MM.1S (cell line): ENCODE data around the gene CALML4.
"Not testable (repeated sequence)": the region's sequence is repeated elsewhere in the genome, so short reads cannot be mapped to it uniquely, and the experiment has no call there.

Experiments
- DNase-seq: peaks from one replicate; pipeline ENCODE4 v3.0.0-alpha.2; 2015
- H2AFZ ChIP-seq: fragments of 300-600 bp; sonication (generic); 2 replicates; pipeline ENCODE4 v1.6.0; 2016; ENCODE audit warnings: antibody characterized with exemption, low read length
- H3F3A ChIP-seq: fragments of 300-600 bp; sonication (generic); 2 replicates; pipeline ENCODE4 v1.6.1; 2016; ENCODE audit warnings: mild to moderate bottlenecking, antibody characterized with exemption, low read length, moderate library complexity, mixed read lengths; ENCODE audit not compliant: insufficient read depth
- H3K27ac ChIP-seq: fragments of 300-600 bp; sonication (generic); 2 replicates; pipeline ENCODE4 v1.5.1; 2016; ENCODE audit warnings: mild to moderate bottlenecking, low read length
- H3K27me3 ChIP-seq: fragments of 300-600 bp; sonication (generic); replicated peaks from 2 replicates; pipeline ENCODE4 v1.6.0; 2016; ENCODE audit warnings: low read length; ENCODE audit not compliant: insufficient read depth
- H3K36me3 ChIP-seq: fragments of 300-600 bp; sonication (generic); replicated peaks from 2 replicates; pipeline ENCODE4 v1.6.1; 2016; ENCODE audit warnings: mild to moderate bottlenecking, low read length, mixed read lengths; ENCODE audit not compliant: insufficient read depth
- H3K4me1 ChIP-seq: fragments of 300-600 bp; sonication (generic); 2 replicates; pipeline ENCODE4 v1.6.1; 2016; ENCODE audit warnings: low read length, mixed read lengths
- H3K4me2 ChIP-seq: fragments of 300-600 bp; sonication (generic); 2 replicates; pipeline ENCODE4 v1.6.0; 2016; ENCODE audit warnings: low read depth, low read length
- H3K4me3 ChIP-seq: fragments of 300-600 bp; sonication (generic); 2 replicates; pipeline ENCODE4 v1.5.1; 2016; ENCODE audit warnings: low read length, mixed read lengths
- H3K79me2 ChIP-seq: fragments of 300-600 bp; sonication (generic); 2 replicates; pipeline ENCODE4 v1.6.1; 2016; ENCODE audit warnings: mixed run types, low read length, mixed read lengths
- H3K9ac ChIP-seq: fragments of 300-600 bp; sonication (generic); 2 replicates; pipeline ENCODE4 v1.6.1; 2016; ENCODE audit warnings: low read length, mixed read lengths
- H3K9me2 ChIP-seq: fragments of 300-600 bp; sonication (generic); replicated peaks from 2 replicates; pipeline ENCODE4 v1.6.1; 2016; ENCODE audit warnings: mild to moderate bottlenecking, low read length, mixed read lengths; ENCODE audit not compliant: insufficient read depth
- H3K9me3 ChIP-seq: fragments of 300-600 bp; sonication (generic); replicated peaks from 2 replicates; pipeline ENCODE4 v1.6.1; 2016; ENCODE audit warnings: mild to moderate bottlenecking, low read length, mixed read lengths; ENCODE audit not compliant: insufficient read depth
- H4K20me1 ChIP-seq: fragments of 300-600 bp; sonication (generic); 2 replicates; pipeline ENCODE4 v1.6.1; 2016; ENCODE audit warnings: mild to moderate bottlenecking, low read length, moderate library complexity, mixed read lengths; ENCODE audit not compliant: insufficient read depth
- EZH2 ChIP-seq: fragments of 300-600 bp; sonication (generic); optimal IDR thresholded peaks from 2 replicates; pipeline ENCODE3; 2017; ENCODE audit warnings: low read depth, mild to moderate bottlenecking, antibody characterized with exemption, low read length, mixed read lengths
- EZH2phosphoT487 ChIP-seq: fragments of 300-600 bp; sonication (generic); IDR thresholded peaks from 2 replicates; pipeline ENCODE4 v1.6.1; 2018; ENCODE audit warnings: antibody characterized with exemption, low read length
- TF ChIP-seq, protein P1 (sequence below): fragments of 300-600 bp; sonication (generic); IDR thresholded peaks from 2 replicates; pipeline ENCODE4 v1.5.1; 2016; ENCODE audit warnings: antibody characterized with exemption, low read length, mixed read lengths

The CALML4 gene

DNA sequence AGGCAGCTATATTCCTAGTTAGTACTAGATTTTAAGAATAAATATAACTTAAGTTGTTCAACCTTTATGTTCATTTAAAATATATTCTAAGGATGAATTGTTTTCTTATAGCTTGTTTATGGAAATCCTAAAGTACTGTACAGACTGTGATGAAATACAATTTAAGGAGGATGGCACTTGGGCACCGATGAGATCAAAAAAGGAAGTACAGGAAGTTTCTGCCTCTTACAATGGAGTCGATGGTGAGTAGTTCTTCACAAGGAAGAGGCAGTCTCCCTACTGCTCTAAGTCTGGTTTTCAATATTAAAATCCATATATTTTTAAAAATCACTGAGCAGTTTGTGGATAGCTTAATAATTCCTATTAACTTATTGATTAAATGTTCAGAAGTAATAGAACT lies 29.6 kb downstream of the CALML4 start:
- TF ChIP-seq, protein P1, sequence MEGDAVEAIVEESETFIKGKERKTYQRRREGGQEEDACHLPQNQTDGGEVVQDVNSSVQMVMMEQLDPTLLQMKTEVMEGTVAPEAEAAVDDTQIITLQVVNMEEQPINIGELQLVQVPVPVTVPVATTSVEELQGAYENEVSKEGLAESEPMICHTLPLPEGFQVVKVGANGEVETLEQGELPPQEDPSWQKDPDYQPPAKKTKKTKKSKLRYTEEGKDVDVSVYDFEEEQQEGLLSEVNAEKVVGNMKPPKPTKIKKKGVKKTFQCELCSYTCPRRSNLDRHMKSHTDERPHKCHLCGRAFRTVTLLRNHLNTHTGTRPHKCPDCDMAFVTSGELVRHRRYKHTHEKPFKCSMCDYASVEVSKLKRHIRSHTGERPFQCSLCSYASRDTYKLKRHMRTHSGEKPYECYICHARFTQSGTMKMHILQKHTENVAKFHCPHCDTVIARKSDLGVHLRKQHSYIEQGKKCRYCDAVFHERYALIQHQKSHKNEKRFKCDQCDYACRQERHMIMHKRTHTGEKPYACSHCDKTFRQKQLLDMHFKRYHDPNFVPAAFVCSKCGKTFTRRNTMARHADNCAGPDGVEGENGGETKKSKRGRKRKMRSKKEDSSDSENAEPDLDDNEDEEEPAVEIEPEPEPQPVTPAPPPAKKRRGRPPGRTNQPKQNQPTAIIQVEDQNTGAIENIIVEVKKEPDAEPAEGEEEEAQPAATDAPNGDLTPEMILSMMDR = no peak
- TF ChIP-seq EZH2 (no peak), EZH2phosphoT487 (no peak)
- peaks cover 7% of the 10 kb centered on the region; the same call in 1 of the 2 replicates for H3K36me3 ChIP-seq
- H4K20me1 ChIP-seq = no peaks in the 10 kb centered on the region
- H2AFZ ChIP-seq = no peak overlapping the region
- no peak for DNase-seq
- H3K27ac ChIP-seq = no peak overlapping the region
- no peaks in the 10 kb centered on the region for H3F3A ChIP-seq
- H3K9me3 ChIP-seq = no peaks in the 10 kb centered on the region
- H3K9me2 ChIP-seq = no peaks in the 10 kb centered on the region
- no peaks in the 10 kb centered on the region; the same call in 1 of the 2 replicates for H3K4me1 ChIP-seq
- no peak overlapping the region for H3K4me3 ChIP-seq
- no peaks in the 10 kb centered on the region for H3K79me2 ChIP-seq
- no peak overlapping the region for H3K9ac ChIP-seq
- H3K4me2 ChIP-seq = no peak overlapping the region
- no peaks in the 10 kb centered on the region for H3K27me3 ChIP-seq

DNA sequence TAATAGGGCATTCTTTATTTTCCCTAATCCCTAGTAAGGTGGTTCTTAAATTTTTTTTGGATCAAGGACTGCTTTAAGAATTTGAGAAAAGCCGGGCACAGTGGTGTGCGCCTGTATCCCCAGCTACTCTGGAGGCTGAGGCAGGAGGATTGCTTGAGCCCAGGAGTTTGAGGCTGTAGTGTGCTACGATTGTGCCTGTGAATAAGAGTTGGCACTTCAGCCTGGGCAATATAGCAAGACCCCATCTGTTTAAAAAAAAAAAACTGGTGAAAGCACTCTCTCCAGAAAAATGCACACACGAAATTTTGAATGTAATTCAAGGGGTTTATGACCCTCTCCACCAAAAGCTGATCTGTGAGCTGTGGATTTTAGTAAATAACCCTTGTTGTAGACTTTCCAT lies 32.0 kb downstream of the CALML4 start:
- DNase-seq = no peak
- no peak overlapping the region for H3K27ac ChIP-seq
- no peak overlapping the region for H2AFZ ChIP-seq
- H3K4me3 ChIP-seq = no peak overlapping the region
- H3K9ac ChIP-seq = no peak overlapping the region
- H3K36me3 ChIP-seq = peaks cover 4% of the 10 kb centered on the region; the same call in 1 of the 2 replicates
- no peaks in the 10 kb centered on the region for H3F3A ChIP-seq
- TF ChIP-seq, protein P1 = no peak
- TF ChIP-seq EZH2phosphoT487 (no peak), EZH2 (no peak)
- no peaks in the 10 kb centered on the region for H3K27me3 ChIP-seq
- H3K4me1 ChIP-seq = no peaks in the 10 kb centered on the region; the same call in 1 of the 2 replicates
- H3K79me2 ChIP-seq = no peaks in the 10 kb centered on the region
- no peak overlapping the region for H3K4me2 ChIP-seq
- H3K9me3 ChIP-seq = no peaks in the 10 kb centered on the region
- no peaks in the 10 kb centered on the region for H4K20me1 ChIP-seq
- no peaks in the 10 kb centered on the region for H3K9me2 ChIP-seq

DNA sequence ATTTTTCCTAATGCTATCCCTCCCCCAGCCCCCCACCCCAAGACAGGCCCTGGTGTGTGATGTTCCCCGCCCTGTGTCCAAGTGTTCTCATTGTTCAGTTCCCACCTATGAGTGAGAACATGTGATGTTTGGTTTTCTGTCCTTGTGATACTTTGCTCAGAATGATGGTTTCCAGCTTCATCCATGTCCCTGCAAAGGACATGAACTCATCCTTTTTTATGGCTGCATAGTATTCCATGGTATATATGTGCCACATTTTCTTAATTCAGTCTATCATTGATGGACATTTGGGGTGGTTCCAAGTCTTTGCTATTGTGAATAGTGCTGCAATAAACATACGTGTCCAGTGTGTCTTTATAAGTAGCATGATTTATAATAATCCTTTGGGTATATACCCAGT lies 33.1 kb downstream of the CALML4 start:
- H3K27me3 ChIP-seq, H3K4me3 ChIP-seq: not testable (repeated sequence)

DNA sequence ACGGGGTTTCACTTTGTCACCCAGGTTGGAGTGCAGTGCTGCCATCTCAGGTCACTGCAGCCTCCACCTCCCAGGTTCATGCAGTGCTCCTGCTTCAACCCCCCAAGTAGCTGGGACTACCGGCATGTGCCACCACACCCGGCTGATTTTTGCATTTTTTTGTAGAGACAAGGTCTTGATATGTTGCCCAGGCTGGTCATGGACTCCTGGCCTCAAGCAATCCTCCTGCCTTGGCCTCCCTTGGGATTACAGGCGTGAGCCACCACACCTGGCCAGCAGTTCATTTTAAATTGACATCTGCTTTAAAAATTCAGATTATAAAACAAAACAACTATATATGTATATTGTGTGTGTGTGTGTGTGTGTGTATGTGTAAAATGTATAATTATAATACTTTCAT lies 38.3 kb downstream of the CALML4 start:
- TF ChIP-seq EZH2 = no peak
- TF ChIP-seq EZH2phosphoT487 = no peak
- TF ChIP-seq, protein P1 = no peak
- Histone ChIP-seq H3K9me3 (no peaks in the 10 kb centered on the region), H3K79me2 (no peaks in the 10 kb centered on the region), H3K9me2 (no peaks in the 10 kb centered on the region), H3K9ac (no peak overlapping the region), H3F3A (no peaks in the 10 kb centered on the region; the same call in 1 of the 2 replicates), H3K4me2 (no peak overlapping the region), H3K27ac (no peak overlapping the region), H3K4me1 (no peaks in the 10 kb centered on the region), H3K36me3 (no peaks in the 10 kb centered on the region; the same call in 1 of the 2 replicates), H2AFZ (no peak overlapping the region), H3K4me3 (no peak overlapping the region), H3K27me3 (no peaks in the 10 kb centered on the region), H4K20me1 (no peaks in the 10 kb centered on the region)
- DNase-seq = no peak

More for the DNA sequence above, 33.1 kb downstream of the CALML4 start:
- H3K27ac ChIP-seq, H3K9me2 ChIP-seq, DNase-seq, H2AFZ ChIP-seq, H3F3A ChIP-seq, H3K9ac ChIP-seq, H3K79me2 ChIP-seq, H3K36me3 ChIP-seq, H3K4me2 ChIP-seq, H4K20me1 ChIP-seq, H3K9me3 ChIP-seq, H3K4me1 ChIP-seq: not testable (repeated sequence)
